Measurements from ENCODE around the gene PRDM12.
A peak's percentile ranks its signal among the peaks of the same experiment; 100 is the strongest.

PRDM12 gene

GRCh38 chr9:130636648-130637020 is 27.8 kb upstream of the PRDM12 start:
- DNase-seq, result no peak

GRCh38 chr9:130638284-130639123 is 25.9 kb upstream of the PRDM12 start:
- no peak for DNase-seq

- DNase-seq, result peak; percentile 7
Observed at GRCh38 chr9:130639124-130639765, 25.1 kb upstream of the PRDM12 start.

GRCh38 chr9:130639866-130640555 is 24.4 kb upstream of the PRDM12 start:
- DNase-seq, result no peak

- DNase-seq, result no peak
Observed at GRCh38 chr9:130640681-130641080, 23.7 kb upstream of the PRDM12 start.

- no peak for DNase-seq
Observed at GRCh38 chr9:130642926-130643325, 21.5 kb upstream of the PRDM12 start.

GRCh38 chr9:130651221-130651620 is 13.2 kb upstream of the PRDM12 start:
- no peak for DNase-seq

- no peak for DNase-seq
Observed at GRCh38 chr9:130651752-130652151, 12.6 kb upstream of the PRDM12 start.

GRCh38 chr9:130654879-130655278 is 9.5 kb upstream of the PRDM12 start:
- DNase-seq, result no peak

GRCh38 chr9:130658893-130659698 is 5.3 kb upstream of the PRDM12 start:
- no peak for DNase-seq

GRCh38 chr9:130659699-130660248 is 4.6 kb upstream of the PRDM12 start:
- no peak for DNase-seq

GRCh38 chr9:130660326-130660682 is 4.1 kb upstream of the PRDM12 start:
- no peak for DNase-seq

GRCh38 chr9:130660683-130661450 is 3.5 kb upstream of the PRDM12 start:
- no peak for DNase-seq

GRCh38 chr9:130661451-130662098 is 2.8 kb upstream of the PRDM12 start:
- no peak for DNase-seq

- DNase-seq, result no peak
Observed at GRCh38 chr9:130662099-130662969, 2.1 kb upstream of the PRDM12 start.

GRCh38 chr9:130662970-130663257 is 1.5 kb upstream of the PRDM12 start:
- DNase-seq, result no peak

- DNase-seq, result no peak
Observed at GRCh38 chr9:130663258-130663976, 977 bp upstream of the PRDM12 start.

- no peak for DNase-seq
Observed at GRCh38 chr9:130663977-130664250, 480 bp upstream of the PRDM12 start.

GRCh38 chr9:130665029-130665430 is 636 bp downstream of the PRDM12 start:
- no peak for DNase-seq
